ENCODE results near the gene SYNPO. TPM values are rescaled to one million over a fixed set of nuclear protein-coding genes. Genes with fewer than 3 reads are reported as not detected.

The SYNPO gene
- total RNA-seq, 1 donor from 2014 or later, result 195 TPM

DNA sequence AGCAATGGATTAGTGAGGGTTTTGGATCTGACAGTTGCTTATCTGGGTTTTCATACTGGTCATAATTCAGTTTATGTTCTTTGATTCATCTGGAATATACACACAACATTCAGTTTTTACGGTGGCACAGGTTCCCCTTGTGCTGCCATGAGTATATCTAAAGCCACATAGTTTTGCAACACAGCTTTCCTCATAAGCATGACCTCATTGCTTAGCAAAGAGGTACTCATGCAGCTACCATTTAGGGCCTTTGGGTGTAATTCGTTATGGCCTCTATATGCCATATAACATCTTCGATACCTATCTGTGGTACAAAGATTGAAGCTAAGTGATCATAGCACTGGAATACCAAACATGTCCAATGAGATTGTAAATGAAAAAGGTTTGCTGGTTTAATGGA lies 63.3 kb downstream of the SYNPO start:
- H3K4me1 Mint-ChIP-seq (ENCODE audit: low read depth), result no peaks in the 10 kb centered on the region
- H3K4me3 Mint-ChIP-seq (ENCODE audit: unreplicated experiment), result no peak overlapping the region
- no peaks in the 10 kb centered on the region for H3K9me3 Mint-ChIP-seq (ENCODE audit: low read depth)
- no peak for DNase-seq (ENCODE audit: low spot score)
- H3K36me3 Mint-ChIP-seq (ENCODE audit: low read depth), result peaks cover 10% of the 10 kb centered on the region
- TF ChIP-seq, protein P1, sequence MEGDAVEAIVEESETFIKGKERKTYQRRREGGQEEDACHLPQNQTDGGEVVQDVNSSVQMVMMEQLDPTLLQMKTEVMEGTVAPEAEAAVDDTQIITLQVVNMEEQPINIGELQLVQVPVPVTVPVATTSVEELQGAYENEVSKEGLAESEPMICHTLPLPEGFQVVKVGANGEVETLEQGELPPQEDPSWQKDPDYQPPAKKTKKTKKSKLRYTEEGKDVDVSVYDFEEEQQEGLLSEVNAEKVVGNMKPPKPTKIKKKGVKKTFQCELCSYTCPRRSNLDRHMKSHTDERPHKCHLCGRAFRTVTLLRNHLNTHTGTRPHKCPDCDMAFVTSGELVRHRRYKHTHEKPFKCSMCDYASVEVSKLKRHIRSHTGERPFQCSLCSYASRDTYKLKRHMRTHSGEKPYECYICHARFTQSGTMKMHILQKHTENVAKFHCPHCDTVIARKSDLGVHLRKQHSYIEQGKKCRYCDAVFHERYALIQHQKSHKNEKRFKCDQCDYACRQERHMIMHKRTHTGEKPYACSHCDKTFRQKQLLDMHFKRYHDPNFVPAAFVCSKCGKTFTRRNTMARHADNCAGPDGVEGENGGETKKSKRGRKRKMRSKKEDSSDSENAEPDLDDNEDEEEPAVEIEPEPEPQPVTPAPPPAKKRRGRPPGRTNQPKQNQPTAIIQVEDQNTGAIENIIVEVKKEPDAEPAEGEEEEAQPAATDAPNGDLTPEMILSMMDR (IDR thresholded peaks at IDR 0.05), result no peak
- H3K27ac Mint-ChIP-seq (ENCODE audit: unreplicated experiment), result no peak overlapping the region
- no peaks in the 10 kb centered on the region for H3K27me3 Mint-ChIP-seq (ENCODE audit: low read depth)

DNA sequence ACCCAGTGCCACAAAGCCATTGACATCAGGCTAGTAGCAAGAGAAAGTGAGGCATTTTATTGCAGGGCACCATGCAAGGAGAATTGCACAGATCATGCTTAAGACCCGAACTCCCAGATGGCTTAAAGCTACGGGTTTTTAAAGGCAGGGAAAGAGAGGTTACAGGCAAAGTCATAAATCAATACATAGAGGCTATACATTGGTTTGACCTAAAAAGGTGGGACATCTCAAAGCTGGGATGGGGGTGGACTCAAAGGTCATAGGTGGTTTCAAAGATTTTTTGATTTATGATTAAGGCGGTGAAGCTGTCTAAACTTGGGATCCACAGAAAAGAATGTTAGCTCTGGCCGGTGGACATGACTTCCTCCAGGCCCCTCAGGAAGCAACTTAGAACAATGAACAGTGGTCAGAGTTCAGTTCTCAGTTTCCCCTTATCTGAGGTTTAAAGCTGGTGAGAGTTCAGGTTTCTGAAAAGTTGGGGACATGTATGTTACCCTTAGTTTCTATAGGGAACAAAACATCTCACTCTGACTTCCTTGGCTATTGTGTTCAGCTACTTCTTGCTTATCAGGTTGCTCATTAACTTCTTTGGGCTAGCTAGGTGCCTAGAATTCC lies 66.4 kb downstream of the SYNPO start:
- peaks cover 23% of the 10 kb centered on the region for H3K36me3 Mint-ChIP-seq (ENCODE audit: low read depth)
- DNase-seq (ENCODE audit: low spot score), result no peak
- TF ChIP-seq, protein P1 (IDR thresholded peaks at IDR 0.05), result no peak

More for the DNA sequence above, 66.4 kb downstream of the SYNPO start:
- Mint-ChIP-seq H3K9me3 (ENCODE audit: low read depth) (no peaks in the 10 kb centered on the region), H3K27me3 (ENCODE audit: low read depth) (no peaks in the 10 kb centered on the region), H3K4me3 (ENCODE audit: unreplicated experiment) (no peak overlapping the region), H3K27ac (ENCODE audit: unreplicated experiment) (no peak overlapping the region), H3K4me1 (ENCODE audit: low read depth) (no peaks in the 10 kb centered on the region)

Other genes with a start within 250 kb of the SYNPO start
- not detected in 3 replicates for gene CD74, start 227.8 kb upstream of the SYNPO start, total RNA-seq
- gene RPS14, start 190.9 kb upstream of the SYNPO start, total RNA-seq, result 1,092 to 1,234 TPM (median 1,121 TPM) in 3 replicates
- 223 to 229 TPM (median 228 TPM) in 3 replicates for gene NDST1, start 132.5 kb upstream of the SYNPO start, total RNA-seq
- 1.9 to 3.3 TPM (median 2.0 TPM) in 3 replicates for gene MYOZ3, start 20.6 kb downstream of the SYNPO start, total RNA-seq
- 34.7 to 39.7 TPM (median 36.0 TPM) in 3 replicates for gene RBM22, start 60.4 kb downstream of the SYNPO start, total RNA-seq
- gene DCTN4, start 118.4 kb downstream of the SYNPO start, total RNA-seq, result 50.5 to 54.8 TPM (median 50.8 TPM) in 3 replicates
- gene SMIM3, start 138.1 kb downstream of the SYNPO start, total RNA-seq, result 9.0 to 13.0 TPM (median 12.5 TPM) in 3 replicates
- gene IRGM, start 205.9 kb downstream of the SYNPO start, total RNA-seq, result not detected in 3 replicates